GM18951 (cell line): Measurements from ENCODE around the gene ATXN7L1.

Experiments
- POLR2A ChIP-seq: IDR thresholded peaks from 4 replicates; pipeline ENCODE4 v1.6.1; 2011; ENCODE audit warnings: mild to moderate bottlenecking; ENCODE audit not compliant: insufficient read length, insufficient read depth; ENCODE audit errors: extremely low read depth
- in situ Hi-C: fragments of 300-500 bp; cut with MboI; formaldehyde crosslinking; loops from one replicate; pipeline ENCODE4 v1.12.0; 2022; ENCODE audit warnings: low sequenced_read_pairs, mixed read lengths, inconsistent platforms; ENCODE audit not compliant: unreplicated experiment

ATXN7L1 gene

DNA sequence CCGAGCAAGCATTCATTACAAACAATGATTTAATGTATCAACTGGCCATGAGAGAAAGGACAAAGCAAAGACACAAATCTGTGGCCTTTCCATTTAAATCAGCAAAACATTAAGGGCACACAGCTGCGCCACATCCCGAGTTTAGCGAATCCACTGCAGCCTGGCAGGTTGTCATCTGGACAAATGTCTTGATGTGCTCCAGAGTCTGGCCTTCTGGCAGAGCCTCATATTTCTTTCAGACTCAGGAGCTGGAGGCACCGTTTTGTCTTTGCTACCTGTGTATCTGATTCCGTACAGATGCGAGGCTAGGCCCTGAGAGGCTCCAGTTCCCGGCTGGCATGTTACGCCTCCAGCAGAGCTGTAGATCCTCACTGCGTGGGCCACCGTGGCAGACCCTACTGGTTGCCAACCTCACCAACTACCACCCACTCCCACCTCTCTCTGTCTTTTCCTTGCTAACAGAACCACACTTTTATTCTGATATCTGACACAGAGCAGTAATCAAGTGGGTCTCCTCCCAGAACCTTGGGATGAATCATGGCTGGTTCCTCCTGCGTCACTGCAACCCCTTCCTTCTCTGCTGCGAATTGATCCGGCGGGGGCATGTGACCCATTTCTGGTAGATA, 254.2 kb downstream of the ATXN7L1 start:
- in situ Hi-C loops, result no loop called here

DNA sequence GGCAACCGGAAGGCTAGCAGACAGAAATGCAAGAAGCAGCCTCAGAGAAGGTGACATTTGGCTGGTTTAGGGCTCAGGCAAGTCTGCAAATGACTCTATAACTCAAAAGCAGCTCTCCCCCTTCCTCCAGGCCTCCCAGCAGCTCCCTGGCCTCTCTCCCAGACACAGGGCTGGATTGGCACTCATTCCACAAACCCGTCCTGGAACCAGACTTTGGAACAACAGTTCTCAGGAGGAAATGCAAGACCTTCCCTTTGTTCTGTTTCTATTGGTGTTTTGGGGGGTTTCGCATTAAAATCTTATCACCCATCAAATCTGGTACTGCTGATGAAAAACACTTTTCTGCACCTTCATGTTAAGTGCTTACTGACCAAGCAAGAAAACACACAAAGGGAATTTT, 254.8 kb downstream of the ATXN7L1 start:
- no peak for TF ChIP-seq POLR2A
- in situ Hi-C loops, result no loop called here

More for the DNA sequence above, 254.2 kb downstream of the ATXN7L1 start:
- no peak for TF ChIP-seq POLR2A

DNA sequence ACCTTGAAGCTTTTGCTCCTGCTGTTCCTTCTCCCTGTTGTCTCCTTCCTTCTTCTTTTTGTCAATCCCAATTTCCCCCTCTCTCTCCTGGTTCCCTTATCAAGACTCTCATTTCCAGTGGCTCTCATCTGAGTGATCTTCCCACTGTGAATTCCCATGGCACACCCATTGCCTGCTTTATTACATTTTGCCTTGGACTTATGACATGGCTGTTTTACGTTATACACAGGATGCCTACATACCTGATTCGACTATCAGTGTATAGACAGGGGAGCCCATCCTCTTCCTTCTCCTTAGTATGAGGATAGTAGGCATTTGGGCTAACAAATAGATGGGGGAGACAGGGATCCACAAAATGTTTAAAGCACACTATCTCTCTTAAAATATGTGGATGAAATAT, 255.2 kb downstream of the ATXN7L1 start:
- in situ Hi-C loops, result no loop called here
- TF ChIP-seq POLR2A, result no peak

DNA sequence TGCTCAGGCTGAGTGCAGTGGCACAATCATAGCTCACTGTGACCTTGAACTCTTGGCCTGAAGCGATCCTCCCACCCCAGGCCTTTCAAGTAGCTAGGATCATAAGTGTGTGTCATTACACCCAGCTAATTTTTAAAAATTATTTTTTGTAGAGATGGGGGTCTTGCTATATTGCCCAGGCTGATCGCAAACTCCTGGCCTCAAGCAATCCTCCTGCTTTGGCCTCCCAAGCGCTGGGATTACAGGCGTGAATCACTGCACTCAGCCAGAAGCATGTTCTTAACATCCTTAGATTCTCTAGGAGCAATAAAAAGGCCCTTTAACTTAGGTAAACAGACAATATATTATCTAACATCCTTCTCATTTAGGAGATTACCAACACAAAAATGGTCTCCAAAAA, 256.8 kb downstream of the ATXN7L1 start:
- in situ Hi-C loops, result no loop called here
- TF ChIP-seq POLR2A, result no peak

DNA sequence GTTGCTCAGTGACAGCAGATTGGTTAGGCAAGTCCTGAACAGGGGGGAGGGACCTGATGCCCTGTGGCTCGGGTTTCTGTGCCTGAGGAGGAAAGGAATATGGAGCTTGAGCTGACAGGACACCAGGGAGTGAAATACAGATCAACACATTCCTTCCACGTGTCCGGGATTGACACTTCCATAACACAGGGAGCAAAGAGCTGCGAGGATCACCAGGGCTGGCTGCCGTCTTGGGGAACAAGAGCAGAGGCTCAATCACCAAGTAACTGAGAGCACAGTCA, 258.4 kb downstream of the ATXN7L1 start:
- no peak for TF ChIP-seq POLR2A

DNA sequence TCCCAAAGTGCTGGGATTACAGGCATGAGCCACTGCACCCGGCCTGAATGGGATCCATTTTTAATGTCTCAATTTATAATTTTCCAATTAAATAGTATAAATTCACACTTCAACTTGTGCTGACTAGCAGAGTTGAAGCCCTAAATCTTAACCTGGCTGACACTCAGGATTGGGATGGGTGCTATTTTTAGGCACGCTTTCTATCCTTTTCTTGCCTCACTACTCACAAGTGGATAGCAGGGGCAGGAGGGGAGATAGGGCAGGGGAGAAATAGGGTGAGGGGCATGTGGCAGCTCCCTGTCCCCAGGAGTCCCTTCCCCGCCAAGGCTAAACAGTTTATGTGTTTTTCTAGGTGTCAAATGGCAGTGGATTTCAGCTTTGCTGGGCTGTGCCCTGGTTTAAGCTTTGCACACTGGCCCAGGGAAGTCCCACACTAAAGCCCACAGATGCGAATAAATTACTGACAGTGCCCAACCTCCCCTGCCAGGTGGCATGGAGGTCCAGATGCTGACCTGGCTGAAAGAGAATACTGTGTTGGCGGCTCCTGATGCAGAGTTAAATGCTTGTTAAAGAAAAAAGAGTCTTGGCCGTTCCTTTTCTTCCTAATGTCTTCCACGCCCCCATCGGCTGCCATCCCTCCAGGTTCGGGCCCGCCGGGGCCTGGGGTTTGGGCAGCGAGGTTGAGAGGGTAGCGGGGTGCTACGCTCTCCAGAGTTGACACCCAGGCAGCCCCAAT, 259.0 kb downstream of the ATXN7L1 start:
- no peak for TF ChIP-seq POLR2A
- in situ Hi-C loops, result no loop called here

More for the DNA sequence above, 258.4 kb downstream of the ATXN7L1 start:
- in situ Hi-C loops, result no loop called here

DNA sequence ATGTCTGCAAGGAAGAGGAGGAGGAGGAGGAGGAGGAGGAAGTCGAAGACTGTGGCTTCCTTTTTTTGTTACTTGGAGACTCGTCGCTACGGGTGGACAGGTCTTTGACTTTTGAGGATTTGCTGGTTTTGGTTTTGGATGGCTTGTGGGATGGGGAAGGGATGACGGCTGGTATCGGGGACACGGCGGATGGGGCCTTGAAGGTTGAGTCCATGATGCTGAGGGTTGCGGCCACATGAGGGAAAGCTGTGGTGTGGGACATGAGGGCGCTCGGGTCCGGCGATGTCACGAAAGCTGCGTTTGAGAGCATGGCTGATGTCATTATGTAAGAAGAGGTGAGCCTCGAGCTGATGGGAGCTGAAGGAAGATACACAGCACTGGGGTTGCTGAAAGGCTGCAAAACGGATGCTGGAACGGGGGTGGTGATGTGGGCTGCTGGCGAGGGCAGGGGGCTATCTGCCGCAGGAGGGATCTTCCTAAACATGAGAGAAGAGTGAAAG, 262.0 kb downstream of the ATXN7L1 start:
- TF ChIP-seq POLR2A, result no peak
- in situ Hi-C loops, result no loop called here

DNA sequence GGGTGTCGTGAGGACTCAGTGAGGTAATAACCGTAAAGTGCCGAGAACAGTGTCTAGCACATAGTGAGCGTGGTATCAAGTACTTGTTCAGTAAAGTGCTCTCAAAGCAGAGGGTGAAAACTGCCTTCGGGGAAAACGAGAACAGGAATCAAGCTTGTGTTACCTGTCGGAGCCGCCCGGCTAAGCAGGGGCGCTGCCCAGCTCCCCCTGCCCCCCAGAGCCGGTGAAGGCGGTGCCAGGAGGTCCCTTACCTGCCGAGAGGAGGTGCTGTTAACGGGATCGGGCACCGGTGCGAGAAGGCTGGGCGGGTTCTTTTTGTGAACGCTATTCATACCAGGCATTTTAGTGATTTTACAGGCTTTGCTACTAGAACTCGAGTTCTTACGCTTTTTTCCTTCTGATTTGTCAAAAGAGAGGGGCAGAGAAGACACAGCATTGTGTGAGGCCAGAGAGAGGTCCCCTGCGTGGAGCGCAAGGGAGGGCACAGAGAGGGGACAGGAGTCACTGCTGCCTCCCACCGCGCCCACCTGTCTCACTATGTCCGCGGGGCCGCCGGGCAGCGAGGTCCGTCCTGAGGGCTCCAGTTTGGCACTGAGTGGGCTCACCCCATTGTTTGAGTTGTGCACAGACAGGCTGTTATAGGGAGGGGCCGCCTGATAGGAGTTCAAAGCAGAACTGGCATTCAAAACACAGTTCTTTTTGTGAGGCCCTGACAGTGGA, 262.6 kb downstream of the ATXN7L1 start:
- no peak for TF ChIP-seq POLR2A
- in situ Hi-C loops, result no loop called here

DNA sequence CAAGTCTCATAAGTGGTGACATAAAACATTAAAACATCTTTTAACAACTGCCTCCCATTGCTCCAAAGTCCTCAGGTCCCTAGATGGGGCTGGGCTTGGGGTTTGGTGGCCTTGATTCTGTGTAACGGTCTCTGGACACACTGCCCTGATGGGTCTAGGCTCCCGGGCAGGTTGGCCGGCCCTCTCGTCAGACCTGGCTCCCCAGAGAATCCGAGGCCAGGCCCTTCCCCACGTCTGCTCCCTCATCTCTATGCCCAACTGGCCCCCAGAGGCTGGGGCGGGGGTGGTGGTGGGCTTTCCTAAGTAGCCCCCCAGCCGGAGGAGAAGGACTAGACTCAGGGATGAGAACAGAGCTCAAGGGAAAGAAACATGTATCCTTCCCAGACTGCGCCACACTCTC, 263.6 kb downstream of the ATXN7L1 start:
- no peak for TF ChIP-seq POLR2A
- in situ Hi-C loops, result no loop called here

DNA sequence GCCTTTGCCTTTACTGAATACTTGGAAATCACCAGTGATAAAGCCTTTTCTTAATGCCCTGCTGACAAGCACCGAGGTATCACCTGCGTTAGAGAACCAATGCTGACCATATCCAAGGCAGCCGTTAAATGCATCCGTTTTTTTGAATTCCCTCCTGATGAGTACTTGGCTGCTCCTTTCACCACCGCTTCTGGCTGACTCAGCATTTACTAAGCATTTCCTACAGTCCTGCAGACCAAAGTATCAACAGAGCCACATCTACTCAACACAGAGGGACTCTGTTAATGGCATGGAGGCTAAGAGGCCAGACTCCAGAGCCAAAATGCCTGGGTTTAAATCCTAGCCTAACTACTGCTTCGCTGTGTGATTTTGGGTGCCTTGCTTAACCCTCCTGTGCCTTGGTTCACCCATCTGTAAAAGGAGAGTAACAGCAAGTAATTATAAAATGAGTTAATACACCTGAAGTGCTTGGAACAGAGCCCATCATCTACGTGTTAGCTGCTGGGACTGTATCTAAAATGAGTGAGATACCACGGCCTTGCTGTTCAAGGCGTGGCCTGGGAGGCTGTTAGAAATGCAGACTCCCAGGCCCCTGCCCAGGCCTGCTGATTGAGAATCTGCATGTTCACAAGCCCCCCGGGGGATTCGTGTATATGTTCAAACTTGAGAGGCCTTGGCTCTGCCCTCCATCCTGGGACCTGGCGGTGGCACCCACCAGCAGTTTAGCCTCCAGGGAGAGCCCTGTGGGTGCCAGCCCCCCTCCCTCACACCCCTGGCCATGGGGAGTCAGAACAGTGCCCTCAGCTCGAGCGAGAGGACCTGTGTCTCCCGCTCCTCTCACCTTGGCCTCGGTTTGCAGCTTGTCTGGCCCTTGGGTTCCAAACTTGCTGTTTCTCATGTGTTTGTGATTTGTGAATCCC, 264.3 kb downstream of the ATXN7L1 start:
- no peak for TF ChIP-seq POLR2A
- in situ Hi-C loops, result no loop called here

DNA sequence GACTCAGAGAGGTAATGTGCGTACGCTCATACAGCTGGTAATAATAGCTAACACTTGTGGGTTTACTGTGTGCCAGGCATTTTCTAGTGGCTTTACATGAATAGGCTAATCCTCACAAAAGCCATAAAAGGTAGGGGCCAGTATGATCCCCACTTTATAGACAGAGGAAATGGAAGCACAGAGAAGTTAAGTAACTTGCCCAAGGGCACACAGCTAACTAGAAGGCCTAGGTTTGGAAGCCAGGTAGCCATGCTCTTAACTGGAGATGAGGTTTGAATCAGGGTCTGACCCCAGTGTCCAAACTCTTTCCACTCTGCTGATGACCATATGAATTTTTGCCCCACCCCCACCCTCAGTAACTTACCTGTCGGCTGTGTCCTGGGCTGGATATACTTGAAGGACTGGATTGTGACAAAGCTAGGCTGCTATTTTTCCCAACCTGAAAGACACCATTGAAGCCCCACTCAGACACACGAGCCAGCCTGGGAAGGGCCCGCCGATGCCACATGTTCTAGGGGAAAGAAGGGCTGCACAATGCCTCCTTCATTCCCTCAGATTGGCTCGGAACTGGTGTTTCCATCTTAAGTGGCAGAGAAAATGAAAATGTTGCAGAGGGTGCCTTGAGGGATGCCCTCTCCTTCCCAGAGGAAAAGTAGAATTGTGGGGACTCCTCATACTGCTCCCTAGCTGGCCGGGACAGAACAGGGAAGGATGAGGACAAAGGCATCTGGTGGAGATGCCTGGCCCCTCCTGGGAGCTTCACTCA, 266.1 kb downstream of the ATXN7L1 start:
- in situ Hi-C loops, result no loop called here
- TF ChIP-seq POLR2A, result no peak
